ENCODE results near the gene SPINK2.

The SPINK2 gene

GRCh38 chr4:56828784-56829535 is 7.5 kb upstream of the SPINK2 start:
- H3K4me3 ChIP-seq (ENCODE audit: low read length), result no peak overlapping the region
- TF ChIP-seq CTCF (conservative IDR thresholded peaks at IDR 0.05; ENCODE audit: low read length), result no peak

GRCh38 chr4:56823933-56824600 is 2.6 kb upstream of the SPINK2 start:
- no peak for DNase-seq (ENCODE audit: low read depth)
- H3K4me3 ChIP-seq (ENCODE audit: low read length), result no peak overlapping the region
- no peak for TF ChIP-seq CTCF (conservative IDR thresholded peaks at IDR 0.05; ENCODE audit: low read length)

More at GRCh38 chr4:56828784-56829535, 7.5 kb upstream of the SPINK2 start:
- DNase-seq (ENCODE audit: low read depth), result peak; percentile 29

GRCh38 chr4:56818797-56819196 is 2.7 kb downstream of the SPINK2 start:
- no peak for DNase-seq (ENCODE audit: low read depth)
- no peak overlapping the region for H3K4me3 ChIP-seq (ENCODE audit: low read length)
- TF ChIP-seq CTCF (conservative IDR thresholded peaks at IDR 0.05; ENCODE audit: low read length), result no peak

GRCh38 chr4:56817840-56818491 is 3.5 kb downstream of the SPINK2 start:
- H3K4me3 ChIP-seq (ENCODE audit: low read length), result no peak overlapping the region
- DNase-seq (ENCODE audit: low read depth), result no peak
- TF ChIP-seq CTCF (conservative IDR thresholded peaks at IDR 0.05; ENCODE audit: low read length), result no peak

- no peak overlapping the region for H3K4me3 ChIP-seq (ENCODE audit: low read length)
- no peak for DNase-seq (ENCODE audit: low read depth)
- TF ChIP-seq CTCF (conservative IDR thresholded peaks at IDR 0.05; ENCODE audit: low read length), result no peak
These were observed 14.8 kb downstream of the SPINK2 start for GRCh38 chr4:56806666-56807065.

GRCh38 chr4:56804551-56804950 is 16.9 kb downstream of the SPINK2 start:
- no peak for TF ChIP-seq CTCF (conservative IDR thresholded peaks at IDR 0.05; ENCODE audit: low read length)
- peak; percentile 60 for DNase-seq (ENCODE audit: low read depth)
- no peak overlapping the region for H3K4me3 ChIP-seq (ENCODE audit: low read length)

All from AG10803 (cell line).